Activated naive CD8-positive, alpha-beta T cell treated with anti-CD3 and anti-CD28 coated beads, Interleukin-2, amount 50 U/mL, for 16 hours (primary cell): ENCODE data around the gene ELMO1.

ENCODE experiments used
- DNase-seq: peaks from one replicate; pipeline ENCODE4 v3.0.0-alpha.2; 2020; ENCODE audit warnings: low read depth, low spot score

The ELMO1 gene

DNA sequence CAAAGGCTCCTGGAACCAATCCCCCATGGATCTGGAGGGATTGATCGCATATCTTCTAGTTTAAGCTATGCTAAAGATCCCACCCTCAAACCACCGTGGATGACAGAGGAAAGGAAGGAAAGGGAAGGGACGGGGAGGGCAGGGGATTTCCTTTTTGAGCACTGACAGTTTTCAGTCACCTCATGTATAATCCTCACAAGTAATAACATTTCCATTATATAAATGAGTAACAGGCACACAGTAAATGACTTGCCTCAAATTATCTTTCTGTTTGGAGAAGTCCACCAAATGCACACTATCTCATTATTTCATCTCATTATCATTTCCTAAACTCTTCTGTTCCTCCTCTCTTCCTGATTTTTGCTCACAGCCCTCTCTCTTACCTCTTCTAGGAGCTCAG, 597.3 kb downstream of the ELMO1 start:
- no peak for DNase-seq

- no peak for DNase-seq
Observed at GRCh38 chr7:36847946-36848345, 600.7 kb downstream of the ELMO1 start.

- DNase-seq = no peak
Observed at GRCh38 chr7:36844374-36844773, 604.3 kb downstream of the ELMO1 start.

DNA sequence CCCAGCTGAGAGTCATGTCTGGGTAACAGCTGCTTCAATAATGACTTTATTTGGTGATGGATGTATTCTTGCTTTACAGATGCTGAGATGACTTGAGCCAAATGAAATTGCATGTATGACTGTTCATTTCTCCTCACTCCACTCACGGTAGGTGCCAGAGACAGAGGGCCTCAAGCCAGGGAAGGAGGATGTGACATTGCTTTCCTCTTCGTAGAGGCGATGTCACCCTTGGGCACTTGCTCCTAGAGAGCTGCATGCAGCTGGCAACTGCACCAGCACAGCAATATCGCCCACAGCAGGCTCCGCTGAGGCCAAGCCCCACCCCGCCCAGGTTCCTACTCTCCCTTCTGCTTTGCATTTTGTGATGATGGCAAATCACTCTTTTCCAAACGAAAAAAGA, 607.8 kb downstream of the ELMO1 start:
- no peak for DNase-seq

DNA sequence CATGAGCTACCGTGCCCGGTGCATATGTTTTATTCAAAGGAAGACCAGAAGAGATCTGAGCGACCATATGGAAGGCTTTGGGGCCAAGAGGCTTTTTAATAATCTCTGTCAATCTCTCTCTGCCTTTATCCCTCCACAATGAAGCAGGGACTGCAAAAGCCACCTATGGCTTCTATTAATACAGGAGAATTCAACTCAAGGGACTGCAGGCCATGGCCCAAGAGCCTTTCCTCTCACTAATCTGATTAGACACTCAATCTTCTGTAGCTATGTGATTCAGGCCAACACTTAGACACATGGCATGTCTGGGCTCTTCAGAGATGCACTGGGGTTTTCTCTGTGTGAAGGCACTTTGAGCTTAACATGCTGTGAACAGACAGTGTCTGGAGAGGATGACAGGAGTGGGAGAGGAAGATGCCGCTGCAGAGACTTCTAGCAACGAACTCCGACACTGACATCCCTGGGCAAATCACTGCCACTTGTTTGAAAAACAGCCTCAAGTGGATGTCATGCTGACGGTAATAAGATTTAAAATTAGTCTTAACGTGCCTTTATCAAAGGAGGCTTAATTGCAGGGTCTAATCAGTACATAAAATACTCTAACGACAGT, 609.9 kb downstream of the ELMO1 start:
- no peak for DNase-seq

GRCh38 chr7:36831049-36831448, 617.6 kb downstream of the ELMO1 start:
- DNase-seq = no peak

- DNase-seq = no peak
Observed at GRCh38 chr7:36827726-36828703, 620.6 kb downstream of the ELMO1 start.

GRCh38 chr7:36825501-36825900, 623.2 kb downstream of the ELMO1 start:
- DNase-seq = no peak

- DNase-seq = no peak
Observed at GRCh38 chr7:36823353-36823752, 625.3 kb downstream of the ELMO1 start.

GRCh38 chr7:36821617-36822016, 627.0 kb downstream of the ELMO1 start:
- no peak for DNase-seq

- DNase-seq = no peak
Observed at GRCh38 chr7:36820527-36821170, 628.0 kb downstream of the ELMO1 start.

- DNase-seq = no peak
Observed at GRCh38 chr7:36819639-36820038, 629.0 kb downstream of the ELMO1 start.

GRCh38 chr7:36814311-36814710, 634.4 kb downstream of the ELMO1 start:
- no peak for DNase-seq

- no peak for DNase-seq
Observed at GRCh38 chr7:36811807-36812206, 636.9 kb downstream of the ELMO1 start.

DNA sequence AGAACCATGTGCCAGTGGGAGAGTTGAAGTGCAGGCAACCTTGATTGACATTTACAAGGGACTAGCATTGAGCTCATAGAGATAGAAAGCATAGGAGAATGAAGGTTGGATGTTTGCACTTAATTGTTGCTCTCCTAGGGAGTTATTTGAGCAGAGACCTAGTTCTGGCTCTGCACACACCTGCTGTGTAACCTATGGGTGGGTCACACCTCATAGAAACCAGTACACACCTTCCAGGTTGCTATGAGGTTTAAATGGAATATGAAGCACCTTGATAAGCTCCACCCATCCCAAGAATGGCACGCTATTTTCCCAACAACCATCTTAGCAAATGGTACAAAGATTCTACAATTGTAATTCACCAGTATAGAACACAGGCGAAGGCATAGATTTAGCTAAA, 638.2 kb downstream of the ELMO1 start:
- no peak for DNase-seq

DNA sequence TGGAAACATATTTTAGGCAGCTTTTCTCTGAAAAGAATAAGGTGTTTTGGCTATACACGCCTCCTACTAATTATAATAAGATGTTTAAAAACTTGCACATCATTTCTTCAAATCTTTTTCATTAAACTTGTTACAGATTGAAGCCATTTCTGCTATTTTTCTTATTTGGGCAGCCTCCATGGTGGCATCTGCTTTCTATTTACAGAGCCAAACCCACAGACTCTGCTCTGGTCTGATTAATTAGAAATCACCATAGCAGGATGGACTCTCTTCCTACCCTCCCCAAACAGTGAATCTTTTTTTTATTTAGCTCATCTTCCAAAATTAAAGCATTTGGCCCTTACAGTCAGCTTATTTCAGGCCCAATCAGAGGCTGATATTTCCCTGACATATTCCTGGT, 638.6 kb downstream of the ELMO1 start:
- DNase-seq = no peak

- no peak for DNase-seq
Observed at GRCh38 chr7:36809510-36809909, 639.2 kb downstream of the ELMO1 start.

- DNase-seq = no peak
Observed at GRCh38 chr7:36809086-36809485, 639.6 kb downstream of the ELMO1 start.

DNA sequence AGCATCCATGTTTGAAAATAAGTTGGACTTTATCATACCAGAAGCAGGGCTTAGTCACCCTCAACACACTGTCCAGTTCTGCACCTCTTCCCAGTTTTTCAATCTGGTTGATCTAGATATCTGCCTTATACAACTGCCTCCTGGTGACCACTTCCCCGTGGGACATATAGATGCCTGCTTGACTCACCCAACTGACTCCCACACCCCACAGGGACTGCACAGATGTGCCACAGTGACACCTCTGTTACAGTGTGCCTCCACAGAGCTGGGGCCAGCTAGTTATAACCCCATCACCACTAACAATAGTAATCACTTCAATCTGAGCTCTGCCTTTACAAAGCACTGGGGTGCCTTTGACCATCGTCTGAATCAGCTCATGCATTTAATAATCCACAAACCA, 641.8 kb downstream of the ELMO1 start:
- no peak for DNase-seq
